Measurements from ENCODE around the gene FBXO34.

DNA sequence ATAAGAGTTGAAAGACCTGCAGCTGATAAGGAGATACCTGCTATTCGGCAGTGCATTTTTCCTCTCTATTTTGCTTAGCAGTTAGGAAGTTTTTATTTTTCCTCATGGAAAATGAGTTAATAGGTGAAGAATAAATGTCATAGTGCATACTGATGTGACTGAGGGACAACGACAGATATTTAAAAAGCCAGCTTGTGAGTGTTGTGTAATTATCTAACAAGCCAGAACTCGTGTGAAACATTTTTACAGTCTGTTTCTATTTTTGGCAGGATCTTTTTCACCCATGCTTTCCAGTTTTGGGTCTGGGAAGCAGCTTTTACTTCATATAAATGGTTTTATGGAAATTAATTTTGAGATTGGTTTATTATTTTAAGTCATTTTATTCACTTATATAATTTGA lies 2.9 kb downstream of the FBXO34 start:
- TF ChIP-seq, protein P1, sequence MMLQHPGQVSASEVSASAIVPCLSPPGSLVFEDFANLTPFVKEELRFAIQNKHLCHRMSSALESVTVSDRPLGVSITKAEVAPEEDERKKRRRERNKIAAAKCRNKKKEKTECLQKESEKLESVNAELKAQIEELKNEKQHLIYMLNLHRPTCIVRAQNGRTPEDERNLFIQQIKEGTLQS (CRISPR knock-in tag; IDR thresholded peaks at IDR 0.05), result no peak
- TF ChIP-seq POLR2A (IDR thresholded peaks at IDR 0.05; ENCODE audit: insufficient read depth in 1 of 2, low read depth in 2 of 2, low read length in 2 of 2) (no peak), EZH2 (conservative IDR thresholded peaks at IDR 0.05; ENCODE audit: low read depth, low read length) (no peak), KAT8 (CRISPR knock-in tag; IDR thresholded peaks at IDR 0.05) (no peak), NFRKB (IDR thresholded peaks at IDR 0.05) (no peak), NFKBIZ (CRISPR knock-in tag; IDR thresholded peaks at IDR 0.05) (no peak), PHF8 (CRISPR knock-in tag; IDR thresholded peaks at IDR 0.05) (no peak), BRCA1 (CRISPR knock-in tag; IDR thresholded peaks at IDR 0.05) (no peak)

Measured in HepG2 (cell line).